Tibial nerve (tissue), 4 donors: ENCODE data around the gene DGCR8. TPM values are rescaled to one million over a fixed set of nuclear protein-coding genes. Genes with fewer than 3 reads are reported as not detected.

Experiments
- DNase-seq, 2 donors: peaks; one replicate each; pipeline ENCODE4 v3.0.0-alpha.2; 2019; ENCODE audit warnings: low spot score in 2 of 2
- H3K27ac ChIP-seq, 4 donors: fragments of 200-600 bp; sonication (generic) in 3 of 4; one replicate each; pipeline ENCODE4 v1.5.1; 2017 to 2019; ENCODE audit warnings: mild to moderate bottlenecking in 1 of 4
- H3K27me3 ChIP-seq, 2 donors: fragments of 200-600 bp; sonication (generic) in 1 of 2; one replicate each; pipeline versions ENCODE4 v1.5.1 to v1.6.0; 2017 to 2019
- H3K36me3 ChIP-seq, 3 donors: fragments of 200-600 bp; sonication (generic); one replicate each; pipeline ENCODE4 v1.5.1; 2018 to 2019
- H3K4me1 ChIP-seq, 4 donors: fragments of 200-600 bp; sonication (generic) in 3 of 4; one replicate each; pipeline ENCODE4 v1.5.1; 2017 to 2019
- H3K4me3 ChIP-seq, 4 donors: fragments of 200-600 bp; sonication (generic) in 3 of 4; one replicate each; pipeline ENCODE4 v1.5.1; 2017 to 2019; ENCODE audit warnings: mild to moderate bottlenecking in 1 of 4, moderate library complexity in 1 of 4
- H3K9me3 ChIP-seq, 4 donors: fragments of 200-600 bp; sonication (generic) in 3 of 4; one replicate each; pipeline ENCODE4 v1.5.1; 2017 to 2019
- EP300 ChIP-seq, 2 donors: sonication (generic); formaldehyde crosslinking; IDR thresholded peaks; one replicate each; pipeline ENCODE4 v1.6.1; 2017; ENCODE audit warnings: antibody characterized with exemption in 2 of 2, mild to moderate bottlenecking in 1 of 2
- POLR2A ChIP-seq, 2 donors: fragments of 450-650 bp; IDR thresholded peaks; one replicate each; pipeline ENCODE4 v1.6.1; 2017; ENCODE audit warnings: antibody characterized with exemption in 2 of 2, mild to moderate bottlenecking in 2 of 2, moderate library complexity in 2 of 2
- WGBS, 2 donors: methylation state at CpG; one replicate each; pipeline ENCODE4 v1.1.5; 2018; 5-methylcytosine and 5-hydroxymethylcytosine counted together
- total RNA-seq, 4 donors: library from RNA; depleted of rRNA; stranded (reverse); fragments of >200 nt; gene quantifications; one replicate each; pipeline ENCODE4 v1.1.0, GENCODE V29; 2016
- TF ChIP-seq, protein P1 (sequence below), 5 experiments: fragments of 200-600 bp in 3 of 5; fragments of 450-650 bp in 2 of 5; sonication (generic) in 3 of 5; IDR thresholded peaks; one replicate each; pipeline ENCODE4 v1.5.1; 2016 to 2019; ENCODE audit warnings: antibody characterized with exemption in 5 of 5, mild to moderate bottlenecking in 3 of 5, moderate library complexity in 2 of 5

The DGCR8 gene
- total RNA-seq, 4 donors from 2014 or later, result 23.0 to 35.1 (median 26.0) TPM

DNA sequence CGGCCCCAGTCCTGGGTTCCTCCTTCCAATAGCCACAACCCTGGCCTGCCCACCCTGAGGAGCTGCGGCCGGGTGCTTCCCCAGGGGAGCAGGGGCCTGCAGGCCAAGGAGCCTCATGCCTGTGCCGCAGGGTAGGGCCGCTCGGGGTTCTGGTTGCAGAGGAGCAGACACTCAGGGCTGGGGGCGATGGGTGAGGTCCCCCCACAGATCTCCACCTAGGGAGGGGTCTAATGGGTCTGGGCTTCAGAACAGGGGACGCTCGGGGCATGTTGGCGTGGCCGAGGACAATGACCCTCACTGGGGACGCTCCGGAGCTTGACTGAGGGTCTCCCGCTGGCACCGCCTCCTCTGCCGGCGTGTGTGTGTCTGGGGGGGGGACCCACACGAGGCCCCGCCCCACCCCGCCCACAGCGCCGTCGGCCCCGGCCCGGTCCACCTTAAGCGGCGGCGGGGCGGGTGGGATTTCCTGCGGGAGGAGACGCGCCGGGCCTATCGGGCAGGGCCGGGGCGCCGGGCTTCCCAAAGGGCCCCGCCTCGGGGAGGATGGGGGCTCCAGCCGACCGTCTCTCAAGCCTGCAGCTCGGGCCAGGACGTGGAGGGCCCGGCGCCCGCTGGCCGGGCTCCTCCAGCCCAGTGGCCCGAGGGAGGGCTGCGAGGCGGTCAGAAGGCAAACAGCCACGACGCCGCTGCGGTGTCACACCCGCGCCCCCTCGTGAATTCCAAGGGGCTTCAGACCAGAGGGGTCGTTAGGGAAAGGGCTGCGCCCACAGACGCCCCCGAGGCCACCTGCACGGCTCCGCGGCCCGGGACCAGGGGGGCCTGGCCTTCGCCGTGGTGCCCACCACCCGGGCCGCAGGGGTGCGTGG, 50.9 kb downstream of the DGCR8 start:
- WGBS, 2 donors, result 3 to 5% methylated on average over 7 to 37 of the region's 70 CpGs

DNA sequence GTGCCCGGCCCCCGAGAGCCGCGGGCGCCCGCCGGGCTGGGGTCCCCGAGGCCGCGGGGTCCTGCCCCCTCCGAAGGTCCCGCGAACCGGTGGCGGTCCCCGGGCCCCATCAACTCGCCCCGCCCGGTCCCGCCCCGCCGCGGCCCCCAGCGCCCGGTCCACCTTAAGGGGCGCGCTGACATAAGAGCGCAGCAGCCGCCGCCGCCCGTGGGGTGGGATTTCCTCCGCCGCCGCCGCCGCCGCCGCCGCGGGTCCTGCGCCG, 51.5 kb downstream of the DGCR8 start, which contains the start of gene ZDHHC8:
Gene ZDHHC8 (plus strand): TSS at position 208 of the 262 bp plus-strand sequence. CDS start 144 bp downstream, outside the sequence.
- Histone ChIP-seq H3K27ac (peak within 1 kb of the TSS; percentile 94 to 100 (median 95)), H3K9me3 (no peaks in the 10 kb centered on the region), H3K27me3 (no peaks in the 10 kb centered on the region), H3K4me1 (peaks cover 0 to 59% (median 37%) of the 10 kb centered on the region in 4 donors), H3K4me3 (peak within 1 kb of the TSS; percentile 80 to 99 (median 95)), H3K36me3 (peaks cover 0 to 17% (median 0%) of the 10 kb centered on the region in 3 donors)
- 0% methylated on average over 20 of the region's 43 CpGs; no CpG with 5 or more reads in 1 of the 2 donors for WGBS, 2 donors
- no peak for DNase-seq
- TF ChIP-seq EP300 (IDR thresholded peaks at IDR 0.05), result no peak
- TF ChIP-seq, protein P1, sequence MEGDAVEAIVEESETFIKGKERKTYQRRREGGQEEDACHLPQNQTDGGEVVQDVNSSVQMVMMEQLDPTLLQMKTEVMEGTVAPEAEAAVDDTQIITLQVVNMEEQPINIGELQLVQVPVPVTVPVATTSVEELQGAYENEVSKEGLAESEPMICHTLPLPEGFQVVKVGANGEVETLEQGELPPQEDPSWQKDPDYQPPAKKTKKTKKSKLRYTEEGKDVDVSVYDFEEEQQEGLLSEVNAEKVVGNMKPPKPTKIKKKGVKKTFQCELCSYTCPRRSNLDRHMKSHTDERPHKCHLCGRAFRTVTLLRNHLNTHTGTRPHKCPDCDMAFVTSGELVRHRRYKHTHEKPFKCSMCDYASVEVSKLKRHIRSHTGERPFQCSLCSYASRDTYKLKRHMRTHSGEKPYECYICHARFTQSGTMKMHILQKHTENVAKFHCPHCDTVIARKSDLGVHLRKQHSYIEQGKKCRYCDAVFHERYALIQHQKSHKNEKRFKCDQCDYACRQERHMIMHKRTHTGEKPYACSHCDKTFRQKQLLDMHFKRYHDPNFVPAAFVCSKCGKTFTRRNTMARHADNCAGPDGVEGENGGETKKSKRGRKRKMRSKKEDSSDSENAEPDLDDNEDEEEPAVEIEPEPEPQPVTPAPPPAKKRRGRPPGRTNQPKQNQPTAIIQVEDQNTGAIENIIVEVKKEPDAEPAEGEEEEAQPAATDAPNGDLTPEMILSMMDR (IDR thresholded peaks at IDR 0.05), result no peak
- no peak for TF ChIP-seq POLR2A (IDR thresholded peaks at IDR 0.05)

More for the DNA sequence above, 50.9 kb downstream of the DGCR8 start:
- Histone ChIP-seq H3K4me1 (peaks cover 0 to 53% (median 32%) of the 10 kb centered on the region in 4 donors), H3K36me3 (peaks cover 0 to 22% (median 1%) of the 10 kb centered on the region in 3 donors), H3K27ac (peak overlapping the region; percentile 94 to 100 (median 95)), H3K27me3 (no peaks in the 10 kb centered on the region), H3K4me3 (peak overlapping the region; percentile 80 to 99 (median 95)), H3K9me3 (no peaks in the 10 kb centered on the region)
- TF ChIP-seq EP300 (IDR thresholded peaks at IDR 0.05), result peak in 1 of 2 donors; percentile 65
- no peak for TF ChIP-seq POLR2A (IDR thresholded peaks at IDR 0.05)
- TF ChIP-seq, protein P1 (IDR thresholded peaks at IDR 0.05), result peak in 1 of 5 experiments; percentile 21
- peak; percentile 70 to 79 for DNase-seq

DNA sequence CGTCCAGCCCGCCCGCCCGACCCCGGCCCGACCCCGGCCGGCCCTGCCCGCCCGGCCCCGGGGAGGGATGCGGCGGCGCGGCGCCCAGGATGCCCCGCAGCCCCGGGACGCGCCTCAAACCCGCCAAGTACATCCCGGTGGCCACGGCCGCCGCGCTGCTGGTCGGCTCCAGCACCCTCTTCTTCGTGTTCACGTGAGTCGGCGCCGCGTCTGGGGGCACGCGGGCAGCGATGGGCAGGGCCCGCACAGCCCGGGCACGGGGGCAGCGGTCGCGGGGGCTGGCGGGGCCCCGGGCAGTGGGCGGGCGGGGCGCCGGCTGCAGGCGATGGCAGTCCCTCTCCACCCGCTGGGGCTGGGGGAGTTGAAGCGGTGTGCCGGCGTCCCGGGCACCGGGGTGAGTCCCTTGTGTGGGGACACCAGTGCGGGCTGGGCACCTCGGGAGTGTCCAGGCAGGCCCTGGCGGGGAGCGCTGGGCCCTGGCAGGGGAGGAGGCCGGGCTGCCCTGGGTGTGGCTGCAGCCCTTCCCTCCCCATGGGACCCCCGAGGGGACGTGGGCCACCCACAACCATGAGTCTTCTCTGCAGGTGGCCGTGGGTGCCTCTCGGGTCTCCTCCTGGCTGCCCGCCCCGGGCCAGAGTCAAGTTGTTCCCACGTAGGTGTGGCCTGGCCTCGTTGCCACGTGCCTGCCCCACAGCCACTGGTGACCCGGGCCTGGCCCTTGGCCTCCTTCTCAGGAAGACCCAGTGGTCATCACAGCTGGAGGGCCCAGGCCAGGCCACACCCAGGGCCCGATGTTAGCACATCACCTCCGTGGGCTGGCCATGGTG, 52.0 kb downstream of the DGCR8 start:
- no peaks in the 10 kb centered on the region for H3K9me3 ChIP-seq
- TF ChIP-seq EP300 (IDR thresholded peaks at IDR 0.05) (no peak), POLR2A (IDR thresholded peaks at IDR 0.05) (no peak)
- TF ChIP-seq, protein P1 (IDR thresholded peaks at IDR 0.05), result no peak
- H3K27me3 ChIP-seq, result no peaks in the 10 kb centered on the region
- peaks cover 0 to 11% (median 0%) of the 10 kb centered on the region in 3 donors for H3K36me3 ChIP-seq
- 0% methylated on average over 18 to 35 of the region's 72 CpGs for WGBS, 2 donors
- H3K4me3 ChIP-seq, result peak overlapping the region; percentile 80 to 99 (median 90)
- peak overlapping the region; percentile 66 to 94 (median 80) for H3K27ac ChIP-seq
- DNase-seq, result no peak
- peaks cover 0 to 64% (median 42%) of the 10 kb centered on the region in 4 donors for H3K4me1 ChIP-seq

- Histone ChIP-seq H3K27me3 (no peaks in the 10 kb centered on the region), H3K36me3 (peaks cover 0 to 4% (median 0%) of the 10 kb centered on the region in 3 donors), H3K4me3 (peak overlapping the region; percentile 80 to 99 (median 90)), H3K27ac (peak overlapping the region; percentile 66 to 94 (median 80)), H3K4me1 (peaks cover 0 to 71% (median 49%) of the 10 kb centered on the region in 4 donors), H3K9me3 (no peaks in the 10 kb centered on the region)
- 57 to 67% methylated on average over 13 to 14 of the region's 16 CpGs for whole genome bisulfite sequencing, 2 donors
- no peak for DNase-seq
- TF ChIP-seq, protein P1 (IDR thresholded peaks at IDR 0.05), result no peak
- TF ChIP-seq EP300 (IDR thresholded peaks at IDR 0.05) (no peak), POLR2A (IDR thresholded peaks at IDR 0.05) (no peak)
Observed at GRCh38 chr22:20132686-20133246, 52.7 kb downstream of the DGCR8 start.
